Omental fat pad (tissue), 4 donors: ENCODE results near the gene SPINK6. TPM values are rescaled to one million over a fixed set of nuclear protein-coding genes. Genes with fewer than 3 reads are reported as not detected.

Experiments
- ATAC-seq: fragments of 150-250 bp; one replicate; pipeline ENCODE4 v1.9.1; 2016; ENCODE audit warnings: mild to moderate bottlenecking, moderate library complexity; ENCODE audit not compliant: low FRiP score
- DNase-seq: peaks from one replicate; pipeline ENCODE4 v3.0.0-alpha.2; 2019; ENCODE audit warnings: low spot score
- total RNA-seq, 4 donors: library from RNA; depleted of rRNA; stranded (reverse); fragments of >200 nt; gene quantifications; one replicate each; pipeline ENCODE4 v1.1.0, GENCODE V29; 2016
- TF ChIP-seq, protein P1 (sequence below), 3 donors: fragments of 450-650 bp; IDR thresholded peaks; one replicate each; pipeline ENCODE4 v1.5.1; 2016 to 2017; ENCODE audit warnings: antibody characterized with exemption in 3 of 3, mild to moderate bottlenecking in 3 of 3, moderate library complexity in 2 of 3

SPINK6 gene, protein sequence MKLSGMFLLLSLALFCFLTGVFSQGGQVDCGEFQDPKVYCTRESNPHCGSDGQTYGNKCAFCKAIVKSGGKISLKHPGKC
- 1 to 10 TPM in 1 of 4 donors, not detected in 3; 1.6 TPM for total RNA-seq

DNA sequence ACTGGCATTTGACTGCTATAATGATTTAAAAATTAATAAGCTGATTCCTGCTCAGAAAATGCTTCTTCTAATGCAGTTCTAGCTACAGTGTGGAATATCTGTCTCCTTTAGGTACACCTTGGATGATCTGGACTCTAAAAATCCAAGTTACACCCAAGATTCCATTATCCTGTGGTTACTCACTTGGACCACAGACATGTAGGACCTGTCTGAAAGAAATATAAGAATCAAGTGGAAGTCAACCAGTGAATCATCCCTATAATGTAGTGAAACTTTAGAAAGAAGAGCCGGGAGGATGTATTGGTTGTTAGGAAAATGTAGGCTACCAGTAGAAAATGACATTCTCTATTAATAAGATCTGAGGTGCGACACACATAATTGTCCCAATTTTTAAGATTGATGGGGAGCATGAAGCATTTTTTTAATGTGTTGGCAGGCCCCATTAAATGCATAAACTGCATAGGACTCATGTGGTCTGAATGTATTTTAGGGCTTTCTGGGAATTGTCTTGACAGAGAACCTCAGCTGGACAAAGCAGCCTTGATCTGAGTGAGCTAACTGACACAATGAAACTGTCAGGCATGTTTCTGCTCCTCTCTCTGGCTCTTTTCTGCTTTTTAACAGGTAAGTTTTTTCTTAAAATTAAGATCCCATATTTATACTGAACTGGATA lies at the start of gene SPINK6:
TSS of gene SPINK6 (plus strand) at position 512 of the 673 bp plus-strand sequence. CDS start at position 567, 55 bp downstream.
- TF ChIP-seq, protein P1, sequence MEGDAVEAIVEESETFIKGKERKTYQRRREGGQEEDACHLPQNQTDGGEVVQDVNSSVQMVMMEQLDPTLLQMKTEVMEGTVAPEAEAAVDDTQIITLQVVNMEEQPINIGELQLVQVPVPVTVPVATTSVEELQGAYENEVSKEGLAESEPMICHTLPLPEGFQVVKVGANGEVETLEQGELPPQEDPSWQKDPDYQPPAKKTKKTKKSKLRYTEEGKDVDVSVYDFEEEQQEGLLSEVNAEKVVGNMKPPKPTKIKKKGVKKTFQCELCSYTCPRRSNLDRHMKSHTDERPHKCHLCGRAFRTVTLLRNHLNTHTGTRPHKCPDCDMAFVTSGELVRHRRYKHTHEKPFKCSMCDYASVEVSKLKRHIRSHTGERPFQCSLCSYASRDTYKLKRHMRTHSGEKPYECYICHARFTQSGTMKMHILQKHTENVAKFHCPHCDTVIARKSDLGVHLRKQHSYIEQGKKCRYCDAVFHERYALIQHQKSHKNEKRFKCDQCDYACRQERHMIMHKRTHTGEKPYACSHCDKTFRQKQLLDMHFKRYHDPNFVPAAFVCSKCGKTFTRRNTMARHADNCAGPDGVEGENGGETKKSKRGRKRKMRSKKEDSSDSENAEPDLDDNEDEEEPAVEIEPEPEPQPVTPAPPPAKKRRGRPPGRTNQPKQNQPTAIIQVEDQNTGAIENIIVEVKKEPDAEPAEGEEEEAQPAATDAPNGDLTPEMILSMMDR (IDR thresholded peaks at IDR 0.05) = no peak
- ATAC-seq = no peak
- DNase-seq = no peak

DNA sequence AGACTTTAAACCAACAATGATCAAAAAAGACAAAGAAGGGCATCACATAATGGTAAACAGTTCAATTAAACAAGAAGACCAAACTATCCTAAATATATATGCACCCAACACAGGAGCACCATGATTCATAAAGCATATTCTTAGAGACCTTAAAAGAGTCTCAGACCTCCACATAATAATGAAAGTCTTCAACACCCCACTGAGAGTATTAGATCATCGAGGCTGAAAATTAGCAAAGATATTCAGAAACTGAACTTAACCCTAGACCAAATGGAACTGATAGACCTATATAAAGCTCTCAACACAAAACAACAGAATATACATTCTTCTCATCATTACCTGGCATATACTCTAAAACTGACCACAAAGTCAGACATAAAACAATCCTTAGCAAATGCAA lies 46.2 kb upstream of the SPINK6 start:
- TF ChIP-seq, protein P1 (IDR thresholded peaks at IDR 0.05) = no peak
- ATAC-seq (no peak), DNase-seq (no peak)

DNA sequence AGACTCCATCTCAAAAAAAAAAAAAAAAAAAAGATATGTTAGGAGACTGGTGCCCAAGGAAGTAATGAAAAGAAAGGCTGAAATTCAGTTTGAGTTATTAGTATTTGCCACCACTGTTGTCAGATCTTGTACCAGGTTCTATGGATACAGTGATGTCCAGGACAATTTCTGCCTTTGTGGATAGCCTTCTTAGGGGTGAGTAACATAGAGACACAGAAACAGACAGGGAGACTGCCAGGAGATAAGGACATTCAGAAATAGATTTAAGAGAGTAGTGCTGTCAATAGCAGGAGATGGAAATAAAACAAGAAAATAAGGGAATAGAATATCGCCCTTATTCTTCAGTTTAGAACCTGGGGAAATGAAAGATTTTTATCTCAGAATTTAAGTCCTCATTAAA lies 40.8 kb upstream of the SPINK6 start:
- ATAC-seq (no peak), DNase-seq (no peak)
- TF ChIP-seq, protein P1 (IDR thresholded peaks at IDR 0.05) = no peak

DNA sequence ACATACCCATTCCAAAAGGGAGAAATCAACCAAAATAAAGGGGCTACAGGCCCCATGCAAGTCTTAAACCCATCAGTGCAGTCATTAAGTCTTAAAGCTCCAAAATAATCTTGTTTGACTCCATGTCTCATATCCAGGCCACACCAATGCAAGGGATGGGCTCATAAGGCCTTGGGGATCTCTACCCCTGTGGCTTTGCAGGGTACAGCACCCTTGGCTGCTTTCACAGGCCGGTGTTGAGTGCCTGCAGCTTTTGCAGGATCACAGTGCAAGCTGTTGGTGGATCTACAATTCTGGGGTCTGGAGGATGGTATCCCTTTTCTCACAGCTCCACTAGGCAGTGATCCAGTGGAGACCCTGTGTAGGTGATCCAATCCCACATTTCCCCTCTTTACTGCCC lies 39.5 kb upstream of the SPINK6 start:
- TF ChIP-seq, protein P1 (IDR thresholded peaks at IDR 0.05) = no peak
- ATAC-seq (no peak), DNase-seq (no peak)

DNA sequence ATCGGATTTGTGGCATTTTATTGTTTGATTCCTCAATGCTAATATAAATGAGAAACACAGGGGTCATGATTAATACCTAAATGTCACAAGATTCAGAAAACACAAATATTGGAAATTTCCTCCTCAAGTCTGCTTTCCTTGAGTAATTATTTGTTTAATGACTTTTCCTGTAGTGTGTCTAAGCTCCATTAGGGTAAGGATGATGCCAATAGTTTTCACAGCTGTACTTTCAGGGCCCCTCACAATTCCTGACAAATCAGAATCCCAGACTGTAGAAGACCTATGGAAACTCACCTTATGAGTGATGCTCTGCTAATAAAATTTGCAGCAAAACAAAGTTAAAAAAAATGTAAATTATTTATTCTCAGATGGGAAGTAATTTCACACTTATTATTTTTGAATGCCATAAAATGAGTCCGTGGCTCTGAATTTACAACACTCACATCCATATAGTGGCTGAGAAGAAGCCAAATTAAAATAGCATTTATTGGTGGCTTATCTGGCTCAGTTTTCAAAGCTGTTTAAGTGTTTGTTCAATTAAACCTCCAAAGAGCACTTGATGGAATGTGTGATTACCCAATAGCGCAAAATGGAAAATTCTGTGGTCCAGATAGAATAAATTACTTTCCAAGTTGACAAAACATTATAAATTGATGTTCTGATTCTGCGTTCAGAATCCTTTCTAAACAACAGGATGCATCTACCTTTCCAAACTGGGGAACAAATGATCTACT lies 36.1 kb upstream of the SPINK6 start:
- ATAC-seq (no peak), DNase-seq (no peak)
- TF ChIP-seq, protein P1 (IDR thresholded peaks at IDR 0.05) = no peak

DNA sequence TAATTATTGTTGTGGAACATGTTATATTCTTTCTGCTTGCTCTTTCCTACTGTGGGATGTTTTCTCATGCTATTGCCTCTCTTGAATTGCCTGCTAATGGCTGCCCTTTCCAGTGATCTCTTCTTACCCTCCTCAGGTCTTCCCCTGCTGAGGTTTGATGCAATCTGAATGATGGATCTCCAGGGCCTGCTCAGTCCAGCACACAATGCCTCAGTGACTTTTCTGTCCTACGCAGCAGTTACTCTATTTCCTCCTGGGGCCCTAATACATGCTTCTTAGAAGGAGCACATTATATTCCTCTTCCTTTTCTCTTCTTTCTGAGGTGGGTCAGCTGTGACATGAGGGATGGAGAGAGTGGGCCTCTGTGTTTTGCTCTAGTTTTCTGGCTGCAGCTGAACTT lies 34.6 kb upstream of the SPINK6 start, which contains the start of gene SPINK14:
TSS of gene SPINK14 (plus strand) at position 301 of the 400 bp plus-strand sequence. CDS start 1,187 bp downstream, outside the sequence.
- ATAC-seq (no peak), DNase-seq (no peak)
- TF ChIP-seq, protein P1 (IDR thresholded peaks at IDR 0.05) = no peak
